GM10266 (cell line): ENCODE results near the gene SPOUT1.
"Not testable (repeated sequence)": the region's sequence is repeated elsewhere in the genome, so short reads cannot be mapped to it uniquely, and the experiment has no call there.

ENCODE experiments used
- DNase-seq: peaks from one replicate; pipeline ENCODE4 v3.0.0; 2012; ENCODE audit errors: extremely low spot score
- TF ChIP-seq, protein P1 (sequence below): IDR thresholded peaks from 2 replicates; pipeline ENCODE4 v1.5.1; 2012; ENCODE audit warnings: mild to moderate bottlenecking, low read depth; ENCODE audit not compliant: control insufficient read depth, insufficient read depth; ENCODE audit errors: missing control alignments

The SPOUT1 gene

DNA sequence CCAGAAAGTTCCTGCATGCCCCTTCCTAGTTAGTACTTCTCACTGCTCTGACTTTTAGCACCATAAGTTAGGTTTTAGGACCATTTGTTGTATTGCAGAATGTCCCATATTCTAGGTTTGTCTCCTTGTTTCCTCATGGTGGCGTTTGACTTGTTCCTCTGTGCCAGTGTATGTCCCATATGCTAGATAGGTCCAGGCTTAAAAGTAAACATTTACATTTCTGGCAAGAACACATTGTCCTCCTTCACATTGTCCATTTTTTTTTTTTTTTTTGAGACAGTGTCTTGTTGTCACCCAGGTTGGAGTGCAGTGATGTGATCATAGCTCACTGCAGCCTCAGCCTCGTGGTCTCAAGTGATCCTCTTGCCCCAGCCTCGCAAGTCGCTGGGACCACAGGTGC is 27.1 kb downstream of the SPOUT1 start:
- DNase-seq = no peak

DNA sequence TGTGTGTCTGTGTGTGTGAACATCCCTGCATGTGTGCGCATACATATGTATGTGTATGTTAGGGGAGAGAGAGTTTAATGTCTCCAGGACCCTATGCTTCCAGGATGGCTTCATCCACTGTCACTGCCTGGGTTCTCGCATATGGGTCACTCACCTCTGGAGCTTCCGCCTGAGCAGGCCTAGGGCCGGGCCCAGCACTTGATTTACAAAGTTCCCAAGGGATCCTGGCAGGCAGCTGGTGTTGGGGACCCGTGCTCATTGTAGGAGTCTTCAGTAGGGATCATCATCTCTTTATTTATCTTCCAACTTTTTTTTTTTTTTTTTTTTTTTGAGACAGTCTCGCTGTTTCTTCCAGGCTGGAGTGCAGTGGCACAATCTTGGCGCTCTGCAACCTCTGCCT is 29.5 kb downstream of the SPOUT1 start:
- DNase-seq = no peak
- TF ChIP-seq, protein P1, sequence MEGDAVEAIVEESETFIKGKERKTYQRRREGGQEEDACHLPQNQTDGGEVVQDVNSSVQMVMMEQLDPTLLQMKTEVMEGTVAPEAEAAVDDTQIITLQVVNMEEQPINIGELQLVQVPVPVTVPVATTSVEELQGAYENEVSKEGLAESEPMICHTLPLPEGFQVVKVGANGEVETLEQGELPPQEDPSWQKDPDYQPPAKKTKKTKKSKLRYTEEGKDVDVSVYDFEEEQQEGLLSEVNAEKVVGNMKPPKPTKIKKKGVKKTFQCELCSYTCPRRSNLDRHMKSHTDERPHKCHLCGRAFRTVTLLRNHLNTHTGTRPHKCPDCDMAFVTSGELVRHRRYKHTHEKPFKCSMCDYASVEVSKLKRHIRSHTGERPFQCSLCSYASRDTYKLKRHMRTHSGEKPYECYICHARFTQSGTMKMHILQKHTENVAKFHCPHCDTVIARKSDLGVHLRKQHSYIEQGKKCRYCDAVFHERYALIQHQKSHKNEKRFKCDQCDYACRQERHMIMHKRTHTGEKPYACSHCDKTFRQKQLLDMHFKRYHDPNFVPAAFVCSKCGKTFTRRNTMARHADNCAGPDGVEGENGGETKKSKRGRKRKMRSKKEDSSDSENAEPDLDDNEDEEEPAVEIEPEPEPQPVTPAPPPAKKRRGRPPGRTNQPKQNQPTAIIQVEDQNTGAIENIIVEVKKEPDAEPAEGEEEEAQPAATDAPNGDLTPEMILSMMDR = no peak

More for the DNA sequence above, 27.1 kb downstream of the SPOUT1 start:
- TF ChIP-seq, protein P1 = no peak

DNA sequence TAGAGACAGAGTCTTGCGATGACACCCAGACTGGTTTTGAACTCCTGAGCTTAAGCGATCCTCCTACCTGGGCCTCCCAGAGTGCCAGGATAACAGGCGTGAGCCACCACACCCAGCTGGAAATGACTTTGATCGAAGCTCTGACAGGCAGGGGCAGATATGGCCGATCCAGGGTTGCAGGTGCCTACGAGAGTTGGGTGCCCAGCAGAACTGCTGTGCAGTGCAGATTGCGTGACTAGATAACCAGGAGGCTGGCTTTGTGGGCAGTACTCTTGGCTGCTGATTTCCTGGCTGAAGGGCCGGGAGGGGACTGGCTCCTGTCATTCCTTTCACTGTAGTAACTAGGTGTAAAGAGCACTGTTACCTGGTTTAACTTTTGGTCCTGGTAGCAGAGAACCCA is 30.7 kb downstream of the SPOUT1 start:
- DNase-seq = no peak
- TF ChIP-seq, protein P1 = no peak

DNA sequence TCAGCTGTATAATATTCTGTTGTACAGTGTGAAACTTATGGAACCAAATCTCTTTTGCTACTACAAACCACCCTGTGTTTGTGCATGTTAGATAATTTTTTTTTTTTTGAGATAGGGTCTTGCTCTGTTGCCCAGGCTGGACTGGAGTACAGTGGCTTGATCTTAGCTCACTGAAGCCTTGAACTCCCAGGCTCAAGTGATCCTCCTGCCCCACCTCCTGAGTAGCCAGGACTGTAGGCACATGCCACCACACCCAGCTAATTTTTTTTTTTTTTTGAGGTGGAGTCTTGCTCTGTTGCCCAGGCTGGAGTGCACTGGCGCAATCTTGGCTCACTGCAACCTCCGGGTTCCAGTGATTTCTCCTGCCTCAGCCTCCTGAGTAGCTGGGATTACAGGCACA is 34.6 kb downstream of the SPOUT1 start:
- DNase-seq = not testable (repeated sequence)

DNA sequence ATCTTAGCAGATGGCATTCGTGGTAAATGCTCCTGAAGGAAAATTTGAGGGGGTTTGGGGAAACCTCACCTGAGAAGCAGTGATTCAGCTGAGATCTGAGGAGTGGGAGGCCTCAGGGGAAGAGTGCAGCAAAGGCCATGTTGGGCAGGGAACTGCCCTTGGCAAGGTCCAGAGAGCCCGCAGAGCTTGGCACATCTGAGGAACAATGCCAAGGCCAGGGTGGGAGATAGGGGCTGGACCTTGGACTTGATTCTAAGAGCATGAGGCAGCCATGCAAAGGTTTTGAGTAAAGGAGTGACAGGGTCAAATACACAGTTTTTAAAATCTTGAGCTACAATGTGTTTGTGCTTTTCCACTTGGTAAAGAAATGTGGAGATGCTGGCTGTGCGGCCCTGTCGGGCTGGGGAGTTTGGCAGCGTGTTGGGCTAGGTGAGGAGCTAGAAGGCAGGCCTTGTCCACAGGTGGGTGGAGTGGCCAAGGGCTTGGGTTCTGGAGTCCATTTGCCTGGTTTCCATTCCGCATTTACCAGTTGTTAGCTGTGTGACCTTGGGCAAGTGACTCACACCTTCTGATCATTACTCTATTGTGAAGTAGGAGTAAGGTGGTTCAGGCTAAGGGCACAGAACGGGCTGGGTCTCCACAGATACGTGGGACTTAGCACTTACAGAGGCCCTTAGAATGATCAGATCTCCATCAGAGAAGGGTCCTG is 36.5 kb downstream of the SPOUT1 start:
- no peak for DNase-seq
- TF ChIP-seq, protein P1 = no peak

DNA sequence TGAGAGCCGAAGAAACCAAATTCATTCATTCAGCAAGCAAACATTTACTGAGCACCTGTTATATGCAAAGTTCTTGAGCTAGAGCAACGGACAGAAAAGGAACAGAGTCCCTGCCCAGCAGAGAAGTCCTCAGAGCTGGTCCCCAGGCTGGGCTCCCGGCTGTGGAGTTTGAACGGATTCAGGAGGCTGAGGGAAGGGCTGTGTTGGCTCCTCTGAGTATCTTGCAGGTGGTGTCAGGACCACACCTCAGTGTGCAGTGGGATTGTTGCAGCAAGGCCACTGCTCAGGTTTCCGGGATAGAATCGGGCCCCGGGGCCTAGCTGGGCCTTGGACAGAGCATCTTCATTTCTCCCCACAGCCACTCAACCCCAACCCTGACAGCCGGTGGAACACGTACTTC is 37.5 kb downstream of the SPOUT1 start:
- TF ChIP-seq, protein P1 = no peak
- DNase-seq = no peak

DNA sequence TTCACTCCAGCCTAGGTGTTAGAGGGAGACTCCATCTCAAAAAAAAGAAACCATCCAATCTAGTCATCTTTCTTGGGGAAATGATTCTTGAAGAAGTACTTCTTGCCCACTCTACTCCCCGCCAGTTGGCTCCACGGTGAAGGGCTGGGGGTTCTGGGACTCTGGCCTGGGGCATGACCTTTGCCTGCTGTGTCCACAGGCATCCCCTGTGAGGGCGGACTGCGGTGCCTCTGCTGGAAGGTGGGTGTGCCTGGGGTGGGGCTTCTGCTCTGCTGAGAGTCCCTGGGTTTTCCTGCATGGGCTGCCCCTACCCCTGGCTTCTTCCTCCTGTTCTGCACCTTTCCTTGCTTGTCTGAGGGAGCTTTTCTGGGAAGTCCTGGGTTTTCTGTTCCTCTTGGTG is 39.1 kb downstream of the SPOUT1 start:
- no peak for DNase-seq
- TF ChIP-seq, protein P1 = no peak

DNA sequence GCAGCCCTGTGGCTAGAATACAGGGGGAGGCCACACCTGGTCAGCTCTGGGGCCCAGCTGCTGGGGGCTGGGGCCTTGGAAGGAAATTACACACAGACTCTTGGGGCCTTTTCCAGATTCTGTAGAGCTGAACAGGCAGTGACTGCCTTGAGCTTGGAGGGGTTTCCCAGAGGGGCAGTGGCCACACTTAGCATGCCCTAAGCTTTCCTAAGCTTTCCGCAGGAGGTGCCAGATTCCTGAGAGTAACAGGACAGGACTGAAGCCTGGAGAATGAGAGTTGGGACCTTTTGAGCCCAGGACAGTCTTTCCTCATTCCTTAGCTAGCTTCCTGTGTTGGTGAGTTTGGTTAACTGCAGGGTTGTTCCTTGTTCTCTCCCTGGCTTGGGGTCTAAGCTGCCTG is 41.1 kb downstream of the SPOUT1 start:
- DNase-seq = no peak

More for the DNA sequence above, 41.1 kb downstream of the SPOUT1 start:
- TF ChIP-seq, protein P1 = no peak
